SK-N-SH treated with all-trans-retinoic acid at 6 μM for 48 hours (cell line): ENCODE data around the gene HES5.

Experiments
- ISL1 ChIP-seq: fragments of 250-450 bp; sonication (Bioruptor Pico); IDR thresholded peaks from 2 replicates; pipeline ENCODE4 v2.1.2; 2022; ENCODE audit warnings: mild to moderate bottlenecking, moderate library complexity
- RARB ChIP-seq: fragments of 250-450 bp; sonication (Bioruptor Pico); IDR thresholded peaks from 2 replicates; pipeline ENCODE4 v1.8.0; 2021; ENCODE audit warnings: mild to moderate bottlenecking, moderate library complexity
- SNAI2 ChIP-seq: fragments of 250-450 bp; sonication (Bioruptor Pico); IDR thresholded peaks from 2 replicates; pipeline ENCODE4 v1.5.0; 2020; ENCODE audit warnings: mild to moderate bottlenecking, moderate library complexity
- TOX ChIP-seq: fragments of 250-450 bp; sonication (Bioruptor Pico); IDR thresholded peaks from 2 replicates; pipeline ENCODE4 v1.8.0; 2021; ENCODE audit warnings: mild to moderate bottlenecking, moderate library complexity, borderline replicate concordance
- ZFP30 ChIP-seq: fragments of 450-650 bp; formaldehyde crosslinking; IDR thresholded peaks from 2 replicates; pipeline ENCODE4 v1.5.0; 2022; ENCODE audit warnings: mild to moderate bottlenecking, moderate library complexity
- ZNF70 ChIP-seq: fragments of 450-650 bp; formaldehyde crosslinking; IDR thresholded peaks from 2 replicates; pipeline ENCODE4 v1.5.0; 2020; ENCODE audit warnings: mild to moderate bottlenecking, moderate library complexity
- ZNF8 ChIP-seq: fragments of 450-650 bp; formaldehyde crosslinking; IDR thresholded peaks from 2 replicates; pipeline ENCODE4 v1.5.0; 2020; ENCODE audit warnings: mild to moderate bottlenecking, moderate library complexity

DNA sequence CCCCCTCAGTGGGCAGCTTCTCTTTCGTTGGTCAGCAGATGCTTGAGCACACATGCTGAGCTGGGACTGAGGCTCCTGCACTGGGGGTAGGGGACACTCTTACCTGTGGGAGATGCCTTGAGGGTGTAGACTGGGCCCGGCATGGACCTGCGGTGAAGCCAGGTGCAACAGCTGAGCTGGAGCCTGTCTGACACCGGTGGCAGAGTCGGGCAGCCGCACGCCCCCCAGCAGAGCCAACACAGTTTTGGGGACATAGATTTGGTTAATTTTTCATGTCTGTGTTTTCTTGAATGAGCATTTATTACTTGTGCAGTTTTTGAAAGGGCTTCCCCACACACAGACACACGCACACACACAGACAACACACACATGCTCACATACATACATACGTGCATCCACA, 5.9 kb upstream of the HES5 start:
- TF ChIP-seq ZNF70 (CRISPR knock-in tag) (no peak), TOX (CRISPR knock-in tag) (no peak), SNAI2 (CRISPR knock-in tag) (no peak), ZNF8 (CRISPR knock-in tag) (no peak), RARB (CRISPR knock-in tag) (no peak), ISL1 (CRISPR knock-in tag) (no peak), ZFP30 (CRISPR knock-in tag) (no peak)
